HG03135 (cell line): Measurements from ENCODE around the gene LMO3.
"Not testable (repeated sequence)": the region's sequence is repeated elsewhere in the genome, so short reads cannot be mapped to it uniquely, and the experiment has no call there.

Source experiments
- ATAC-seq: cut with Tn5 transposase; IDR thresholded peaks from one replicate; pipeline ENCODE4 v1.9.1; 2021; ENCODE audit warnings: mild to moderate bottlenecking, moderate library complexity; ENCODE audit not compliant: unreplicated experiment

LMO3 gene

GRCh38 chr12:16553457-16553856, 52.5 kb downstream of the LMO3 start:
- ATAC-seq: no peak

- no peak for ATAC-seq
Observed at GRCh38 chr12:16552301-16552700, 53.7 kb downstream of the LMO3 start.

- no peak for ATAC-seq
Observed at GRCh38 chr12:16545836-16546235, 60.1 kb downstream of the LMO3 start.

- no peak for ATAC-seq
Observed at GRCh38 chr12:16542586-16542985, 63.4 kb downstream of the LMO3 start.

- not testable (repeated sequence) for ATAC-seq
Observed at GRCh38 chr12:16537652-16538051, 68.3 kb downstream of the LMO3 start.

- ATAC-seq: no peak
Observed at GRCh38 chr12:16531621-16532020, 74.3 kb downstream of the LMO3 start.

GRCh38 chr12:16530268-16530850, 75.6 kb downstream of the LMO3 start:
- ATAC-seq: no peak

- no peak for ATAC-seq
Observed at GRCh38 chr12:16526693-16527092, 79.3 kb downstream of the LMO3 start.

- no peak for ATAC-seq
Observed at GRCh38 chr12:16524378-16524777, 81.6 kb downstream of the LMO3 start.

GRCh38 chr12:16523951-16524331, 82.0 kb downstream of the LMO3 start:
- ATAC-seq: no peak

- ATAC-seq: no peak
Observed at GRCh38 chr12:16523284-16523950, 82.5 kb downstream of the LMO3 start.

GRCh38 chr12:16520328-16520727, 85.6 kb downstream of the LMO3 start:
- ATAC-seq: no peak

- no peak for ATAC-seq
Observed at GRCh38 chr12:16515666-16516065, 90.3 kb downstream of the LMO3 start.

GRCh38 chr12:16513231-16513630, 92.7 kb downstream of the LMO3 start:
- no peak for ATAC-seq

GRCh38 chr12:16509411-16509810, 96.6 kb downstream of the LMO3 start:
- no peak for ATAC-seq

GRCh38 chr12:16506394-16506793, 99.6 kb downstream of the LMO3 start:
- no peak for ATAC-seq

- ATAC-seq: no peak
Observed at GRCh38 chr12:16504200-16504599, 101.8 kb downstream of the LMO3 start.

- ATAC-seq: no peak
Observed at GRCh38 chr12:16499611-16500010, 106.4 kb downstream of the LMO3 start.
